K562 (cell line): ENCODE measurements around the gene PLD6.

Source experiments
- NUFIP1 ChIP-seq: fragments of 450-650 bp; IDR thresholded peaks from 2 replicates; pipeline ENCODE4 v1.6.1; 2018; ENCODE audit not compliant: partially characterized antibody
- TF ChIP-seq, protein P1 (sequence below): sonication (generic); formaldehyde crosslinking; IDR thresholded peaks from 2 replicates; pipeline ENCODE4 v1.8.1; 2022; ENCODE audit warnings: missing genetic modification reagents

DNA sequence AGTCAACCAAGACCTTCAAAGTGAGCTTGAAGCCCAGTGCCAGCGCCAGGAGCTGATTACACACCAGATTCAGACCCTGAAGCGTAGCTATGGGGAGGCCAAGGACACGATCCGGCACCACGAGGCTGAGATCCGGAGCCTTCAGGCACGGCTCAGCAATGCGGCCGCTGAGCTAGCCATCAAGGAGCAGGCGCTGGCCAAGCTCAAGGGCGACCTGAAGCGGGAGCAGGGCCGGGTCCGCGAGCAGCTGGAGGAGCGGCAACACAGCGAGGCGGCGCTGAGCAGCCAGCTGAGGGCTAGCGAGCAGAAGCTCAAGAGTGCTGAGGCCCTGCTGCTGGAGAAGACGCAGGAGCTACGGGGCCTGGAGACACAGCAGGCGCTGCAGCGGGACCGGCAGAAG lies 42.0 kb downstream of the PLD6 start:
- TF ChIP-seq NUFIP1, result no peak
- TF ChIP-seq, protein P1, sequence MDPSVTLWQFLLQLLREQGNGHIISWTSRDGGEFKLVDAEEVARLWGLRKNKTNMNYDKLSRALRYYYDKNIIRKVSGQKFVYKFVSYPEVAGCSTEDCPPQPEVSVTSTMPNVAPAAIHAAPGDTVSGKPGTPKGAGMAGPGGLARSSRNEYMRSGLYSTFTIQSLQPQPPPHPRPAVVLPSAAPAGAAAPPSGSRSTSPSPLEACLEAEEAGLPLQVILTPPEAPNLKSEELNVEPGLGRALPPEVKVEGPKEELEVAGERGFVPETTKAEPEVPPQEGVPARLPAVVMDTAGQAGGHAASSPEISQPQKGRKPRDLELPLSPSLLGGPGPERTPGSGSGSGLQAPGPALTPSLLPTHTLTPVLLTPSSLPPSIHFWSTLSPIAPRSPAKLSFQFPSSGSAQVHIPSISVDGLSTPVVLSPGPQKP (CRISPR knock-in tag), result no peak
